ENCODE data around the gene AKAP8. TPM values are rescaled to one million over a fixed set of nuclear protein-coding genes. Genes with fewer than 3 reads are reported as not detected.
"Not testable (repeated sequence)": the region's sequence is repeated elsewhere in the genome, so short reads cannot be mapped to it uniquely, and the experiment has no call there.

The AKAP8 gene
- total RNA-seq, 1 experiment from 2014 or later = 50.8 TPM

- no peaks in the 10 kb centered on the region for H3K27me3 ChIP-seq (ENCODE audit: control insufficient read depth, insufficient read depth, low read length)
- in situ Hi-C loops (cut with HindIII; ENCODE audit: low pct_unique_long_range_greater_than_20kb, low sequenced_read_pairs) (no loop called here), intact Hi-C loops (cut with micrococcal nuclease; ENCODE audit: unreplicated experiment) (no loop called here)
- ATAC-seq (no peak), DNase-seq (ENCODE audit: low read depth, low spot score) (no peak)
- BruUV-seq (replicated peaks) = no TSS peak
- TF ChIP-seq TCF7L2 (IDR thresholded peaks at IDR 0.05; ENCODE audit: low read depth, low read length) = no peak
- no peak for TF ChIP-seq POLR2AphosphoS5 (IDR thresholded peaks at IDR 0.05; ENCODE audit: low read depth, low read length)
- no peak for TF ChIP-seq SIN3A (IDR thresholded peaks at IDR 0.05; ENCODE audit: borderline replicate concordance, insufficient read depth, low read depth, low read length)
- TF ChIP-seq REST (IDR thresholded peaks at IDR 0.05; ENCODE audit: insufficient read depth in 1 of 2, low read depth in 2 of 2, low read length in 1 of 2) = no peak
- no peak for TF ChIP-seq CTCF (IDR thresholded peaks at IDR 0.05)
- H3K4me3 ChIP-seq (ENCODE audit: low read depth in 2 of 2, low read length in 2 of 2) = no peak overlapping the region
- ChIA-PET POLR2A (no interaction called here), CTCF (no interaction called here)
- no peaks in the 10 kb centered on the region; the same call in 1 of the 2 replicates for H3K36me3 ChIP-seq (ENCODE audit: control insufficient read depth, insufficient read depth, low read length)
- H3K4me1 ChIP-seq (ENCODE audit: control insufficient read depth, insufficient read depth, low read length) = no peaks in the 10 kb centered on the region
- no peak overlapping the region for H3K27ac ChIP-seq (ENCODE audit: low read length)
- H3K9me3 ChIP-seq (ENCODE audit: control insufficient read depth, insufficient read depth, low read depth, low read length) = no peaks in the 10 kb centered on the region
Measured at GRCh38 chr19:15340086-15340485, 39.5 kb downstream of the AKAP8 start.

- CTCF ChIA-PET = no interaction called here
- H3K27me3 ChIP-seq (ENCODE audit: control insufficient read depth, insufficient read depth, low read length) = no peaks in the 10 kb centered on the region
- in situ Hi-C loops (cut with HindIII; ENCODE audit: low pct_unique_long_range_greater_than_20kb, low sequenced_read_pairs) = no loop called here
- intact Hi-C loops (cut with micrococcal nuclease; ENCODE audit: unreplicated experiment) = no loop called here
- DNase-seq (ENCODE audit: low read depth, low spot score) (peak; percentile 30), ATAC-seq (no peak)
- POLR2A ChIA-PET = no interaction called here
- no peaks in the 10 kb centered on the region; the same call in 1 of the 2 replicates for H3K36me3 ChIP-seq (ENCODE audit: control insufficient read depth, insufficient read depth, low read length)
- TF ChIP-seq TCF7L2 (IDR thresholded peaks at IDR 0.05; ENCODE audit: low read depth, low read length) (no peak), REST (IDR thresholded peaks at IDR 0.05; ENCODE audit: insufficient read depth in 1 of 2, low read depth in 2 of 2, low read length in 1 of 2) (no peak), SIN3A (IDR thresholded peaks at IDR 0.05; ENCODE audit: borderline replicate concordance, insufficient read depth, low read depth, low read length) (no peak), CTCF (IDR thresholded peaks at IDR 0.05) (no peak), POLR2AphosphoS5 (IDR thresholded peaks at IDR 0.05; ENCODE audit: low read depth, low read length) (no peak)
- H3K27ac ChIP-seq (ENCODE audit: low read length) = no peak overlapping the region
- H3K4me1 ChIP-seq (ENCODE audit: control insufficient read depth, insufficient read depth, low read length) = no peaks in the 10 kb centered on the region
- no TSS peak for BruUV-seq (replicated peaks)
- H3K4me3 ChIP-seq (ENCODE audit: low read depth in 2 of 2, low read length in 2 of 2) = no peak overlapping the region
- no peaks in the 10 kb centered on the region for H3K9me3 ChIP-seq (ENCODE audit: control insufficient read depth, insufficient read depth, low read depth, low read length)
Measured at GRCh38 chr19:15337202-15337601, 42.4 kb downstream of the AKAP8 start.

- H3K36me3 ChIP-seq (ENCODE audit: control insufficient read depth, insufficient read depth, low read length); in situ Hi-C loops (cut with HindIII; ENCODE audit: low pct_unique_long_range_greater_than_20kb, low sequenced_read_pairs); CTCF ChIA-PET; ATAC-seq; intact Hi-C loops (cut with micrococcal nuclease; ENCODE audit: unreplicated experiment); H3K27ac ChIP-seq (ENCODE audit: low read length); H3K27me3 ChIP-seq (ENCODE audit: control insufficient read depth, insufficient read depth, low read length); DNase-seq (ENCODE audit: low read depth, low spot score); H3K9me3 ChIP-seq (ENCODE audit: control insufficient read depth, insufficient read depth, low read depth, low read length); BruUV-seq (replicated peaks); H3K4me3 ChIP-seq (ENCODE audit: low read depth in 2 of 2, low read length in 2 of 2); POLR2A ChIA-PET; H3K4me1 ChIP-seq (ENCODE audit: control insufficient read depth, insufficient read depth, low read length): not testable (repeated sequence)
Measured at GRCh38 chr19:15335992-15336391, 43.6 kb downstream of the AKAP8 start.
